GM19023 (cell line): ENCODE measurements around the gene ERC2.

Experiments
- ATAC-seq: cut with Tn5 transposase; IDR thresholded peaks from one replicate; pipeline ENCODE4 v1.9.1; 2021; ENCODE audit warnings: mild to moderate bottlenecking, moderate library complexity; ENCODE audit not compliant: unreplicated experiment

ERC2 gene

GRCh38 chr3:55899887-55900286 is 568.4 kb downstream of the ERC2 start:
- no peak for ATAC-seq

DNA sequence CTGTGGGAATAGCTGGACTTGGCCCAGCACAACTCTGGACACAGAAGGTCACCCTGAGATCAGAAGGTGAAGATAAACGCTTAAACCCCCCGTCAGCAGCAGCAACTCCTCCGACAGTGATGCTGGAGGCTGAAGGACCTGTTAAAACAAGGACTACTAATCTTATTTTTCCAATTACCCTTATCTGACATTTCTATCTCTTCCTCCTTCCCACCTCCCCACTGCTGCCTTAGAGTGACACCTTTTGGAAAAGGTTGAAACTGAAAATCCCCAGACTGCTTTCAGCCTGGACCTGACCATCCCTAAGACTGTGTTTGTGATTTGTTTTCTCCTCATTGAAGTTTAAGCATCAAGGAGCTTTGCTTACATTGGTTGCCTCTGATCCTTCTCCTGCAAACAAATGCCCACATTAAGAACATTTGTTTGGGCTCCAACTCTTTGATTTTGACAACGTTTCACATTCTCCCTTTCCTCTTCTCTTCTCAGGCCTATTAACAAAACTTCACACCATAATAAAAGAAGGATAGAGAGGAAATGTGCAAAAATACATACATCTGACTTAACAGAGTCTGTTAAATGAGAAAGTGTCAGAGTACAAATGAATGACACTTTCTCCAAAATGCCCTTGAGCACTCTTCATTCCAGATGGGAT is 570.6 kb downstream of the ERC2 start:
- no peak for ATAC-seq

GRCh38 chr3:55895897-55896566 is 572.2 kb downstream of the ERC2 start:
- ATAC-seq: no peak

DNA sequence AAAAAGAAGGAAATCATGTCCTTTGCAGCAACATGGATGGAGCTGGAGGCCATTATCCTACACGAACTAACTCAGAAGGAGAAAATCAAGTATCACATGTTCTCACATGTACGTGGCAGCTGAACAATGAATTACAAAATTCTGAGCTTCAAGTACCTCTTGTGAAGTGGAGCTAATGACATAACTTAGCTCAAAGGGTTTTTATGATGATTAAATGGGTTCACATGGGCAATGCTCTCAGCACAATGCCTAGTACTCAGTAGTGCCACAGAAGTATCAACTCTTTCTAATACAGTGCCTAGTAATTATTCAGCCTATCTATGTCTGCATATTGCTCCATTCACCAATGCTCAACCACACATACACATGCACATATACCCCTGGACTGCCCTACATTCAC is 573.7 kb downstream of the ERC2 start:
- no peak for ATAC-seq

- no peak for ATAC-seq
Measured at GRCh38 chr3:55893045-55893664, 575.1 kb downstream of the ERC2 start.

GRCh38 chr3:55891106-55891505 is 577.2 kb downstream of the ERC2 start:
- ATAC-seq: no peak

- no peak for ATAC-seq
Measured at GRCh38 chr3:55888282-55888885, 579.9 kb downstream of the ERC2 start.

DNA sequence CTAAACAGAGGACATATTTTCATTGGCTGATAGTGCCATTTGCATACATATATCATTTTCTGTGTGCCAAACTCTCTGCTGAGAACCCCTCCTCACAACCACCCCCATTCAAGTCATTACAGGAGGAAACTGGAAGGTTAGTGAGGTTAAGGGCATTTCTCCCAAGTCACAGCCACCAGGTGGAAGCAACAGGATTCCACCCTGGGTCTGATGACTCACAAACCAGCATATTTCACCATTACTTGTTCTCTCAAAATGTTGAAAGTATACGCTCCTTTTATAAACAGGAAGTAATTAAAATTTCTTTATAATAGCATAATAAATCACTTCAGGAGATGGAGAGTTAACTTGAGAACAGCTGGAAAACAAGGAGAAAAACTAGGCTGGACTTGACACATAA is 582.5 kb downstream of the ERC2 start:
- ATAC-seq: no peak

DNA sequence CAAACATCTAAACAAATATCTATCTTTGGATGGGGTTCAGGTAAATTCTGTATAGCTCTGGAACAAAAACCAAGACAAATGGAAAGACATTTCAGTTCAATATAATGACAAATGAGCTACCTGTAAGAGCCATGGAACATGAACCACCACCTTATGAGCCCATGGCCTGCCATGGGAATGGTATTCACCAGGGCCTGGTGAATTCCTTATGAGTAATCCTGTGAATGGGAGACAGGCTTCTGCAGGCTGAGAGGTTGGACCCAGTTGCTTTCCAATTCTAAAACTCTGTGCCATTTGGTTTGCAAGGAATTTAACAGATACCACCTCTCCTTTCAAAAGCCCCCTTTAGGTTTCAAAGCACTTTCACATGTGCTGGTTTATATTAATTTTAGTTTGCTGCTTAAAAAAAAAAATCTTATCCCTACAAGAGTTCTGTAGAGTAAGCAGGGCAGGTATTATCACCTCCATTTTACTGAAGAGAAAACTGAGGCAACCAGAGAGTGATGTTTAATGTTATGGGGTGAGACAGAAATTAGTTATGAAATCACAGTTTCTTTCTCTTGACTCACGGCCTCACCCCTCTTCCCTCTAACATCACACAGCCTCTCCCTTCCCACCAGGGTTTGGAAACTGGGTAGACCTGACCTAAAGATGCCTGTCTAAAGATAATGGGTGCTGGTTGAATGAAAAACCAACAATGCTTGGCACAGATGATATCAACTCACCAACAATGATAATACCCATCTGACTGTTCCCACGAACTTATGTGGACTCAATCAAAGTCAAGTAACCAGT is 583.6 kb downstream of the ERC2 start:
- no peak for ATAC-seq

DNA sequence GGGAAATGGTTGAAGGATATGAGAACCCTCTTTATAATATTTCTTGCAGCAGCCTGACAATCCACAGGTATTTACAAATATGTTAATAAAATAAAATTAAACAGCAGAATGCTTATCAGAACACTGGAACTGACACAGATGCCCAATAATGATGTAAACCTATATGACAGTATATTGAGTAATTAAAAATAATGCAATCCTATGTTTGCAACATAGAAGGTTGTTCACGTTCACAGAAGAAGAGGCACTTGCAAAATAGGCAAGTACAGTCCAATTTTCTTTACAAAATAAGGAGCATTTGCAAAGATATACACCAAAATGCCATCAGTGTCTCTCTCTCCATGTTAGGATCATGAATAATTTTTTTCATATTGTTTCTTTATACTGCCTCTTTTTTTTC is 584.2 kb downstream of the ERC2 start:
- ATAC-seq: no peak

DNA sequence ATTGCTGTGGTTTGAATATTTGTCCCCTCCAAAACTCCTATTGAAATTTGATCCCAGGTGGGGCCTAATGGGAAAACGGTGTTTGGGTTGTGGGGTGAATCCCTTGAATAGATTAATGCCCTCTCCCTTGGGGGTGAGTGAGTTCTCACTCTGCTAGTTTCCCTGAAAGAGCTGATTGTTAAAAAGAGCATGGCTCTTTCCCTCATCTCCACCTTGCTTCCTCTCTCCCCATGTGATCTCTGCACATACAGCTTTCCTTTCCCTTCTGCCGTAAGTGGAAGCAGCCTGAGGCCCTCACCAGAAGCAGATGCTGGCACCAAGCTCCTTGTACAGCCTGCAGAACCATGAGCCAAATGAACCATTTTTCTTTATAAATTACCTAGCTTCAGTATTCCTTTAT is 586.3 kb downstream of the ERC2 start:
- ATAC-seq: no peak

- ATAC-seq: no peak
Measured at GRCh38 chr3:55880357-55880756, 587.9 kb downstream of the ERC2 start.

- ATAC-seq: no peak
Measured at GRCh38 chr3:55879901-55880331, 588.4 kb downstream of the ERC2 start.

- no peak for ATAC-seq
Measured at GRCh38 chr3:55877703-55878102, 590.6 kb downstream of the ERC2 start.

- no peak for ATAC-seq
Measured at GRCh38 chr3:55876560-55876959, 591.7 kb downstream of the ERC2 start.

- no peak for ATAC-seq
Measured at GRCh38 chr3:55875113-55875512, 593.2 kb downstream of the ERC2 start.

DNA sequence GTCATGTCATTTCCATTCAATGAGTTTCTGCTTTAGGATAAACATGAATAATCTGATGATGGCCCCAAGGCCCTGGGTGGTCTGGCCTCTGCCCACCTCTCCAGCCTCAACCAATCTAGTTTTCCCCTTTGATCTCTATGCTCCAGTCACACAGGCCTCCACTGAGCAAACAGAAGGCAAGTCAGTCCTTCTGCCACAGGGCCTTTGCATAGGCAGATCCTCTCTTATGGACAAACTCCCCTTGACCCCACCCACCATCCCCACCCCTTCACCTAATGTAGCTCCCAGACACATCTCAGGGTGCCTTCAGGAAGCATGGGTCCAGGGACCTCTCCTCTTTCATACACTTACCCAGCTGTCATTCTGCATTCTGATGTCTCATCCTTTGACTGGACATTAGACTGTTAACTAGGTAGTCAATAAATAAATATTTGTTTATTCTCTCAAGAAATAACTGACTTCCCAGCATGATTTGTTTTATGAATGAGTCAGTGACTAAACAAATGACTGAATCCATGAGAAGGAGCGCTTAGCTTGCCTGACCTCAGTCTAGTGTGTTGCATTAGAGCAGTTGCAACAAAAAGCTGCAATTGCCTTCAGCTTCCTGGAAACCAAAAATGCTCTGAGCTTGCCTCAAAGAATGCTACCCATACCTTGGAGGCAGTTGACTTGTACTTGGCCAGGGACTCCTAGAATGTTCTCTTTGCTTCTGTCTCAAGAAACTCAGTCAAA is 594.6 kb downstream of the ERC2 start:
- ATAC-seq: no peak

DNA sequence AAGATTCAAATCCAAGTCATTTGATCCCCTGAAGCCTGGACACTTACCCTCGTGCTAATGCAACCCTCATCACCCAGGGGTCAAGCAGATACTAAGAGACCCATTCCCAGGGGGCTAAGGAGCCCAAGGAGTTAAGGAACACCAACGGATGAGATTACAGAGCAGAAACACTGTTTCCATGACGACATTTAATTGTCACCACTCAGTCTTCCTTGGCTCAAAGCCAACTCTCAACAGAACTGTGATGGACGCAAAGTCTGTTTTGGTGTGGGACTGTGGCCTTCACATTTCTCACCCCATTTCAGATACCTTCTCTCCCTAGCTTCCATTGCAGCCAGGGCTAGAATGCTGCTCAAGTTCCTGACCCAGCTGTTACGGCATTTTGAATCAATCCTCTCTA is 597.7 kb downstream of the ERC2 start:
- ATAC-seq: no peak

- no peak for ATAC-seq
Measured at GRCh38 chr3:55868347-55868746, 599.9 kb downstream of the ERC2 start.

DNA sequence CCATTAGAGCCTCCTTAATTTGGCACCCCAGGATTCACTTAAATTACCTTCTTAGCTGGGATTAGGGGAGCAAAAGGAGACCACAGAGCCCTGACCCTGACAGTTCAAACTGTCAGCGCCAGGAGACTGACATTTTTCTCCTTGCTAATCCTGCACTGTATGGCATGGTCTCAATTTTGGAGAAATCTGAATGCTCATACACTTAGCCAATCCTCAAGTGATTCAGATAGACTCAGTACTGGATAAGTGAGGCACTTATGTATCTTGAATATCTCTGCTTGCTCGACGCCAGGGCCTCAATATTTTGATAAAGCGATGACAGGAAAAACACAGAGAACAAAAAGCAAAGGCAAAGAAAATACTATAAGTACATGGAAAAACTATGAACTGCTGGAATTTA is 605.2 kb downstream of the ERC2 start:
- no peak for ATAC-seq
